ENCODE measurements around the gene PLD3. TPM values are rescaled to one million over a fixed set of nuclear protein-coding genes. Genes with fewer than 3 reads are reported as not detected.

Gene PLD3
- total and polyA plus RNA-seq, 2 experiments from 2014 or later, result 361 to 536 TPM

DNA sequence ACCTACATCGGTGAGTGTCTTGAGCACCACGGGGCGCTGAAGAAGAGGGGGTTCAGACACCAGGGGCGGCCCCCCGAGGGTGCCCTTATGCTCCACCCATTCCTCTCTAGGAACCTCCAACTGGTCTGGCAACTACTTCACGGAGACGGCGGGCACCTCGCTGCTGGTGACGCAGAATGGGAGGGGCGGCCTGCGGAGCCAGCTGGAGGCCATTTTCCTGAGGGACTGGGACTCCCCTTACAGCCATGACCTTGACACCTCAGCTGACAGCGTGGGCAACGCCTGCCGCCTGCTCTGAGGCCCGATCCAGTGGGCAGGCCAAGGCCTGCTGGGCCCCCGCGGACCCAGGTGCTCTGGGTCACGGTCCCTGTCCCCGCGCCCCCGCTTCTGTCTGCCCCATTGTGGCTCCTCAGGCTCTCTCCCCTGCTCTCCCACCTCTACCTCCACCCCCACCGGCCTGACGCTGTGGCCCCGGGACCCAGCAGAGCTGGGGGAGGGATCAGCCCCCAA, 29.4 kb downstream of the PLD3 start:
- Histone ChIP-seq H3K27me3 (replicated peaks; ENCODE audit: insufficient read depth) (no peaks in the 10 kb centered on the region), H3K4me2 (ENCODE audit: unreplicated experiment) (no peak overlapping the region), H3K4me3 (no peak overlapping the region), H4K20me1 (ENCODE audit: insufficient read depth) (no peaks in the 10 kb centered on the region), H3K9me2 (ENCODE audit: insufficient read depth) (no peaks in the 10 kb centered on the region), H3K9me3 (ENCODE audit: low read depth) (no peaks in the 10 kb centered on the region), H3K79me2 (ENCODE audit: insufficient read depth) (no peaks in the 10 kb centered on the region), H3K36me3 (ENCODE audit: low read depth) (peaks cover 3% of the 10 kb centered on the region; the same call in 1 of the 2 replicates), H2AFZ (no peak overlapping the region), H3K27ac (no peak overlapping the region), H3K4me1 (ENCODE audit: insufficient read depth) (no peaks in the 10 kb centered on the region), H3K9ac (no peak overlapping the region), H3F3A (ENCODE audit: insufficient read depth) (no peaks in the 10 kb centered on the region)
- in situ Hi-C loops (cut with MboI), result no loop called here
- no peak for TF ChIP-seq EZH2phosphoT487 (IDR thresholded peaks at IDR 0.05; ENCODE audit: insufficient read depth, low read depth)
- no peak for TF ChIP-seq EZH2 (IDR thresholded peaks at IDR 0.05; ENCODE audit: insufficient read depth, poor library complexity, severe bottlenecking)
- DNase-seq, result no peak
- 87 to 89% methylated on average over 24 to 25 of the region's 25 CpGs for WGBS, 2 experiments (ENCODE audit: low coverage in 1 of 2, low lambda C conversion rate in 2 of 2, missing lambda C conversion rate in 2 of 2)

DNA sequence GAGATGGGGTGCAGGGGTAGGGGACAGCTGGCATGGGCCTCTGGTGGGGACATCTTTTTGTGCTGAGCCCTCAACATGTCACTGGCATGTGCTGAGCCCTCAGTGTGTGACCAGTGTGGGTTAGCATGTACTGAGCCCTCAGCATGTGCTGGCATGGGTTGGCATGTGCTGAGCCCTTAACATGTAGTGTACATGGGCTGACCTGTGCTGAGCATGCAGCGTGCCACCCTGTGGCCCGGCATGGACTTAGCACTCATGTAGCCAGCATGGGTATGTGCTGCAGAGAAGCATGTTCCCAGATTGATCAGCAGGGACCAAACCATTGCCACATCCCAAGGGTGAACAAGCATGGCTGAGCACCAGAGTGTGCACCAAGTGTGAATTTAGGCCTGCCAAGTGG, 30.0 kb downstream of the PLD3 start:
- H3K4me2 ChIP-seq (ENCODE audit: unreplicated experiment), result no peak overlapping the region
- H3K9ac ChIP-seq, result no peak overlapping the region
- in situ Hi-C loops (cut with MboI), result no loop called here
- H3K4me3 ChIP-seq, result no peak overlapping the region
- H4K20me1 ChIP-seq (ENCODE audit: insufficient read depth), result no peaks in the 10 kb centered on the region
- H3K79me2 ChIP-seq (ENCODE audit: insufficient read depth), result no peaks in the 10 kb centered on the region
- H2AFZ ChIP-seq, result no peak overlapping the region
- WGBS, 2 experiments (ENCODE audit: low coverage in 1 of 2, low lambda C conversion rate in 2 of 2, missing lambda C conversion rate in 2 of 2), result 75 to 89% methylated on average over 2 of the region's 2 CpGs
- no peaks in the 10 kb centered on the region for H3F3A ChIP-seq (ENCODE audit: insufficient read depth)
- H3K9me2 ChIP-seq (ENCODE audit: insufficient read depth), result no peaks in the 10 kb centered on the region
- no peaks in the 10 kb centered on the region for H3K27me3 ChIP-seq (replicated peaks; ENCODE audit: insufficient read depth)
- TF ChIP-seq EZH2 (IDR thresholded peaks at IDR 0.05; ENCODE audit: insufficient read depth, poor library complexity, severe bottlenecking) (no peak), EZH2phosphoT487 (IDR thresholded peaks at IDR 0.05; ENCODE audit: insufficient read depth, low read depth) (no peak)
- H3K36me3 ChIP-seq (ENCODE audit: low read depth), result peaks cover 3% of the 10 kb centered on the region; the same call in 1 of the 2 replicates
- no peak overlapping the region for H3K27ac ChIP-seq
- no peak for DNase-seq
- no peaks in the 10 kb centered on the region for H3K9me3 ChIP-seq (ENCODE audit: low read depth)
- no peaks in the 10 kb centered on the region for H3K4me1 ChIP-seq (ENCODE audit: insufficient read depth)

DNA sequence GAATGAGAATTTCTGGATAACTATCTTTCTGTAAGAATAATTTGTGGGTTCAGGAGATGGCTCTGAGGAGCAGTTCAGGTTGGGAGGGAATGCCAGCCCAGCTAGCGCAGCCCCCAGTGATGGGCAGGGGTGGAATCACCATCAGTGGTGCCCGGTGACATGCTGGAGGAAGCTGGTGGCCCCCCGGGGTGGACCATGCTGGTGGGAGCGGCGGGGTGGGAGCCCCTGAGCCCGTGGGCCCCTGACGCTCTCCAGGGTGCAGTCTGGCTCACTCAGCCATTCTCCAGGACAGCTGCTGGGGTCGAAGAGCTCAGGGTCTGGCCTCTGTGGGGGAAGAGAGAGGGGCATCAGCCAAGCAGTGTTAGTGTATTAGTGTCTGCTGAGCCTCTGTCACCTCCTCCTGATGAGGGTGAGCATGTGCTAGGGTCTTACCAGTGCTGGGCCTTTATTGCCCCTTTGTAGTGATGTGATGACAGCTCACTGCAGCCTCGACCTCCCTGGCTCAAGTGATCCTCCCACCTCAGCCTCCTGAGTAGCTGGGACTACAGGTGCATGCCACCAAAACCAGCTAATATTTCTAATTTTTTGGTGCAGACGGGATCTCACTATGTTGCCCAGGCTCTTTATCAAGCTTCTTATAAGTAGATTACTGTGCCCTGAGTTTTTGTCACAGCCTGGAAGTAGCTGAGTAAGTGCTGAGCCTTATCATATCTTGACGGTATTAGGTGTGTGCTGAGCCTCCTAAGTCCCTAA, 31.1 kb downstream of the PLD3 start:
- no peak overlapping the region for H3K4me2 ChIP-seq (ENCODE audit: unreplicated experiment)
- in situ Hi-C loops (cut with MboI), result no loop called here
- H3F3A ChIP-seq (ENCODE audit: insufficient read depth), result no peaks in the 10 kb centered on the region
- 75 to 77% methylated on average over 7 to 8 of the region's 11 CpGs for WGBS, 2 experiments (ENCODE audit: low coverage in 1 of 2, low lambda C conversion rate in 2 of 2, missing lambda C conversion rate in 2 of 2)
- no peaks in the 10 kb centered on the region for H3K9me3 ChIP-seq (ENCODE audit: low read depth)
- DNase-seq, result no peak
- H2AFZ ChIP-seq, result no peak overlapping the region
- no peaks in the 10 kb centered on the region for H3K9me2 ChIP-seq (ENCODE audit: insufficient read depth)
- H3K4me1 ChIP-seq (ENCODE audit: insufficient read depth), result no peaks in the 10 kb centered on the region
- H3K36me3 ChIP-seq (ENCODE audit: low read depth), result no peaks in the 10 kb centered on the region
- H3K27ac ChIP-seq, result no peak overlapping the region
- TF ChIP-seq EZH2 (IDR thresholded peaks at IDR 0.05; ENCODE audit: insufficient read depth, poor library complexity, severe bottlenecking) (no peak), EZH2phosphoT487 (IDR thresholded peaks at IDR 0.05; ENCODE audit: insufficient read depth, low read depth) (no peak)
- H3K79me2 ChIP-seq (ENCODE audit: insufficient read depth), result no peaks in the 10 kb centered on the region
- no peaks in the 10 kb centered on the region for H3K27me3 ChIP-seq (replicated peaks; ENCODE audit: insufficient read depth)
- no peaks in the 10 kb centered on the region for H4K20me1 ChIP-seq (ENCODE audit: insufficient read depth)
- no peak overlapping the region for H3K4me3 ChIP-seq
- no peak overlapping the region for H3K9ac ChIP-seq

- Histone ChIP-seq H3K9me2 (ENCODE audit: insufficient read depth) (no peaks in the 10 kb centered on the region), H3F3A (ENCODE audit: insufficient read depth) (no peaks in the 10 kb centered on the region), H3K27me3 (replicated peaks; ENCODE audit: insufficient read depth) (no peaks in the 10 kb centered on the region), H3K4me2 (ENCODE audit: unreplicated experiment) (no peak overlapping the region), H3K79me2 (ENCODE audit: insufficient read depth) (no peaks in the 10 kb centered on the region), H3K9me3 (ENCODE audit: low read depth) (no peaks in the 10 kb centered on the region), H3K4me3 (no peak overlapping the region), H2AFZ (no peak overlapping the region), H3K4me1 (ENCODE audit: insufficient read depth) (no peaks in the 10 kb centered on the region), H4K20me1 (ENCODE audit: insufficient read depth) (no peaks in the 10 kb centered on the region), H3K9ac (no peak overlapping the region), H3K36me3 (ENCODE audit: low read depth) (no peaks in the 10 kb centered on the region), H3K27ac (no peak overlapping the region)
- WGBS, 2 experiments (ENCODE audit: low coverage in 1 of 2, low lambda C conversion rate in 2 of 2, missing lambda C conversion rate in 2 of 2), result 79 to 80% methylated on average over 35 to 37 of the region's 37 CpGs
- no peak for TF ChIP-seq EZH2 (IDR thresholded peaks at IDR 0.05; ENCODE audit: insufficient read depth, poor library complexity, severe bottlenecking)
- no peak for TF ChIP-seq EZH2phosphoT487 (IDR thresholded peaks at IDR 0.05; ENCODE audit: insufficient read depth, low read depth)
- no peak for DNase-seq
- in situ Hi-C loops (cut with MboI), result no loop called here
Measured at GRCh38 chr19:40380199-40381037, 31.9 kb downstream of the PLD3 start.
